Measurements from ENCODE around the gene FOXN4. TPM values are rescaled to one million over a fixed set of nuclear protein-coding genes. Genes with fewer than 3 reads are reported as not detected.
"Not testable (repeated sequence)": the region's sequence is repeated elsewhere in the genome, so short reads cannot be mapped to it uniquely, and the experiment has no call there.

FOXN4 gene
- total RNA-seq, 4 donors from 2014 or later, result not detected

- Histone ChIP-seq H3K27me3 (no peaks in the 10 kb centered on the region), H3K4me3 (no peak overlapping the region), H3K9me3 (no peaks in the 10 kb centered on the region), H3K36me3 (no peaks in the 10 kb centered on the region), H3K4me1 (peaks cover 0 to 17% (median 15%) of the 10 kb centered on the region in 4 donors), H3K27ac (replicated peaks in 1 of 4) (no peak overlapping the region)
- DNase-seq (ENCODE audit: extremely low spot score), result no peak
- TF ChIP-seq CTCF (IDR thresholded peaks at IDR 0.05), result no peak
- TF ChIP-seq POLR2A (IDR thresholded peaks at IDR 0.05; ENCODE audit: low read depth), result no peak
- 79% methylated on average over 7 of the region's 7 CpGs for WGBS
- intact Hi-C loops (cut with DNase I), result no loop called here
Measured at GRCh38 chr12:109329686-109330085, 20.6 kb upstream of the FOXN4 start.

GRCh38 chr12:109329003-109329402 is 19.9 kb upstream of the FOXN4 start:
- TF ChIP-seq POLR2AphosphoS5 (IDR thresholded peaks at IDR 0.05) (no peak), POLR2A (IDR thresholded peaks at IDR 0.05; ENCODE audit: low read depth) (no peak)
- intact Hi-C loops (cut with DNase I), result no loop called here
- no peaks in the 10 kb centered on the region for H3K9me3 ChIP-seq
- H3K27ac ChIP-seq (replicated peaks in 1 of 4), result no peak overlapping the region
- 89% methylated on average over 3 of the region's 3 CpGs for WGBS
- H3K4me3 ChIP-seq, result no peak overlapping the region
- H3K4me1 ChIP-seq, result peaks cover 0 to 17% (median 15%) of the 10 kb centered on the region in 4 donors
- H3K27me3 ChIP-seq, result no peaks in the 10 kb centered on the region
- no peaks in the 10 kb centered on the region for H3K36me3 ChIP-seq
- DNase-seq (ENCODE audit: extremely low spot score), result no peak

- H3K4me3 ChIP-seq; intact Hi-C loops (cut with DNase I): not testable (repeated sequence)
- WGBS, result 83% methylated on average over 8 of the region's 8 CpGs
Measured at GRCh38 chr12:109321294-109321693, 12.2 kb upstream of the FOXN4 start.

GRCh38 chr12:109310247-109311125 is 1.4 kb upstream of the FOXN4 start:
- H3K4me3 ChIP-seq, result peak overlapping the region; percentile 55 to 67 (median 56)
- H3K27ac ChIP-seq (replicated peaks in 1 of 4), result no peak overlapping the region
- intact Hi-C loops (cut with DNase I), result no loop called here
- H3K9me3 ChIP-seq, result no peaks in the 10 kb centered on the region
- peaks cover 16 to 23% (median 17%) of the 10 kb centered on the region in 4 donors for H3K4me1 ChIP-seq
- H3K36me3 ChIP-seq, result no peaks in the 10 kb centered on the region
- TF ChIP-seq EP300 (IDR thresholded peaks at IDR 0.05) (no peak), POLR2AphosphoS5 (IDR thresholded peaks at IDR 0.05) (no peak)
- H3K27me3 ChIP-seq, result peaks cover 0 to 47% (median 10%) of the 10 kb centered on the region in 4 donors
- 8% methylated on average over 32 of the region's 33 CpGs for WGBS
- no peak for DNase-seq (ENCODE audit: extremely low spot score)

More at GRCh38 chr12:109321294-109321693, 12.2 kb upstream of the FOXN4 start:
- DNase-seq (ENCODE audit: extremely low spot score); H3K27ac ChIP-seq (replicated peaks in 1 of 4); H3K36me3 ChIP-seq; H3K4me1 ChIP-seq; H3K9me3 ChIP-seq: not testable (repeated sequence)
- H3K27me3 ChIP-seq, result peaks cover 0 to 17% (median 3%) of the 10 kb centered on the region in 4 donors

- TF ChIP-seq CTCF (IDR thresholded peaks at IDR 0.05), result no peak
- TF ChIP-seq POLR2A (IDR thresholded peaks at IDR 0.05; ENCODE audit: low read depth), result no peak
- TF ChIP-seq POLR2AphosphoS5 (IDR thresholded peaks at IDR 0.05), result no peak
- H3K36me3 ChIP-seq, result no peaks in the 10 kb centered on the region
- no peak overlapping the region for H3K27ac ChIP-seq (replicated peaks in 1 of 4)
- intact Hi-C loops (cut with DNase I), result no loop called here
- 0% methylated on average over 17 of the region's 99 CpGs for WGBS
- DNase-seq (ENCODE audit: extremely low spot score), result no peak
- H3K4me1 ChIP-seq, result peaks cover 16 to 23% (median 17%) of the 10 kb centered on the region in 4 donors
- no peaks in the 10 kb centered on the region for H3K9me3 ChIP-seq
- peaks cover 0 to 48% (median 10%) of the 10 kb centered on the region in 4 donors for H3K27me3 ChIP-seq
- H3K4me3 ChIP-seq, result peak overlapping the region; percentile 55 to 67 (median 56)
Measured at GRCh38 chr12:109309381-109310246, 530 bp upstream of the FOXN4 start.

GRCh38 chr12:109307051-109307450 is 2.0 kb downstream of the FOXN4 start:
- intact Hi-C loops (cut with DNase I), result no loop called here
- H3K36me3 ChIP-seq, result no peaks in the 10 kb centered on the region
- peaks cover 0 to 48% (median 10%) of the 10 kb centered on the region in 4 donors for H3K27me3 ChIP-seq

More at GRCh38 chr12:109307051-109307450, 2.0 kb downstream of the FOXN4 start:
- WGBS, result 61% methylated on average over 6 of the region's 9 CpGs
- H3K27ac ChIP-seq (replicated peaks in 1 of 4), result no peak overlapping the region
- no peak for TF ChIP-seq EP300 (IDR thresholded peaks at IDR 0.05)
- no peaks in the 10 kb centered on the region for H3K9me3 ChIP-seq
- H3K4me1 ChIP-seq, result peaks cover 16 to 31% (median 17%) of the 10 kb centered on the region in 4 donors
- no peak for DNase-seq (ENCODE audit: extremely low spot score)
- no peak overlapping the region for H3K4me3 ChIP-seq

Measured in esophagus muscularis mucosa (tissue), 4 donors.